ENCODE data around the gene PSMB9.

- TF ChIP-seq POLR2A (IDR thresholded peaks at IDR 0.05) (no peak), CTCF (IDR thresholded peaks at IDR 0.05) (no peak)
Observed at GRCh38 chr6:32867554-32868256, 13.7 kb downstream of the PSMB9 start.
